ENCODE results near the gene REXO5. TPM values are rescaled to one million over a fixed set of nuclear protein-coding genes. Genes with fewer than 3 reads are reported as not detected.
A peak's percentile ranks its signal among the peaks of the same experiment; 100 is the strongest.

The REXO5 gene
- total RNA-seq, 4 donors from 2014 or later: 0.78 to 3.6 (median 1.8) TPM

DNA sequence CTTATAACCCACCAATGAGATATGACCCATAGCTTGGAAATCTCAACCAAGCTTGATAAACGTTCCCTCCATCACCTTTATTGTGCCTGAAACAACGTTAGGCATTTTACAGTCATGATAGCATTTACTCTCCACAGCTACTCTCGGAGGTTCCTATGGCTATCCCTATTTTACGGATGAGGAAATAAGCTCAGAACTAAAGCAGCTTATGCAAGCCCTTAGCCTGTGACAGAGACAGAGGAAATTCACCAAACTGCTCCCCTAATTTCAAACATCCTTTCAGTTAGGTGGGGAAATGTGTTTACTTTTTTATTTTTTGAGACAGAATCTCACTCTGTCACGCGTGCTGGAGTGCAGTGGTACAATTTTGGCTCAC lies 75.2 kb downstream of the REXO5 start:
- Histone ChIP-seq H3K27ac (no peak overlapping the region), H3K9me3 (no peaks in the 10 kb centered on the region), H3K27me3 (no peaks in the 10 kb centered on the region), H3K36me3 (no peaks in the 10 kb centered on the region), H3K4me1 (peaks cover 34 to 72% of the 10 kb centered on the region in 2 donors), H3K4me3 (replicated peaks in 1 of 3) (no peak overlapping the region)
- TF ChIP-seq POLR2A (IDR thresholded peaks at IDR 0.05) (no peak), CTCF (IDR thresholded peaks at IDR 0.05) (no peak)
- WGBS, 2 donors: 90 to 91% methylated on average over 6 of the region's 6 CpGs
- no peak for DNase-seq
- intact Hi-C loops (cut with DNase I): no loop called here

GRCh38 chr16:20883554-20884239 lies 77.4 kb downstream of the REXO5 start:
- Histone ChIP-seq H3K4me3 (replicated peaks in 1 of 3) (no peak overlapping the region), H3K4me1 (peaks cover 22 to 56% of the 10 kb centered on the region in 2 donors), H3K9me3 (no peaks in the 10 kb centered on the region), H3K36me3 (no peaks in the 10 kb centered on the region), H3K27me3 (no peaks in the 10 kb centered on the region), H3K27ac (peak overlapping the region; percentile 34 to 54 (median 46))
- WGBS, 2 donors: 72 to 74% methylated on average over 5 of the region's 5 CpGs
- TF ChIP-seq POLR2A (IDR thresholded peaks at IDR 0.05) (no peak), CTCF (IDR thresholded peaks at IDR 0.05) (no peak)
- no peak for DNase-seq
- intact Hi-C loops (cut with DNase I): no loop called here

DNA sequence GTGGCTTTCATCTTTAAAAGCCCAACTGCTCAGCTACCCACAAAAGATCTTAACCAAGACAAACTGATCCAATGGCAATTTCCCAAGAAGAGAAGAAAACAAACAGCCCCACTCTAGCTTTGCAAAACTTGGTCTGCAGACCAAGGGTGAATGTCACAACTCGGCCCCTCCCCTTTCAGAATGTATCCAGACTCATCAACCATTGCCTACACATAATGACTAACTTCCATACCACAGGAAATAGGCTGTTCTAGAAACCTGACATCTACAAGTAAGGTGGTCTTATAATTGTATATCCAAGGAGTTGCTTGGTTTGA lies 77.9 kb downstream of the REXO5 start:
- H3K4me3 ChIP-seq (replicated peaks in 1 of 3): no peak overlapping the region
- TF ChIP-seq POLR2A (IDR thresholded peaks at IDR 0.05) (no peak), CTCF (IDR thresholded peaks at IDR 0.05) (no peak)
- no peaks in the 10 kb centered on the region for H3K27me3 ChIP-seq
- intact Hi-C loops (cut with DNase I): no loop called here
- peak overlapping the region in 2 of 3 donors; percentile 46 to 54 for H3K27ac ChIP-seq
- no peaks in the 10 kb centered on the region for H3K9me3 ChIP-seq
- DNase-seq: no peak
- WGBS, 2 donors: 59 to 71% methylated on average over 1 of the region's 1 CpG
- no peaks in the 10 kb centered on the region for H3K36me3 ChIP-seq
- H3K4me1 ChIP-seq: peaks cover 17 to 51% of the 10 kb centered on the region in 2 donors

DNA sequence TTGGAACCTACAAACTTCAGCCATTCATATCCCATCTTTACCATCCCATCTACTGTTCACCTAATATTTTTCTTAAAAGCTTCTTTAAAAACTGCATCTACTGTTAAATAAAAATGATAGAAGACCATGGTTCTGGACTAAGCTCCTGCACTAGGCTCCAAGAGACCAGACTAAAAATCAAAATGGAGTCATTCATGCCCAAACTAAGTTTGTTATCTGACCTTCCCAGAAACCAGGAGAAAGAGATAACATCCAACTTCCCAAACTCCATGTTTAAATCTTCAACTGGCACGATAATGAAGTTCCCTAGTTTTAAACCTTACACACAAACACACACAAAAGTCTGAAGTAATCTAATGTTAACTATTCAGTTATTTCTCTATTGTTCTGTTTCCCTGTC lies 80.0 kb downstream of the REXO5 start:
- no peaks in the 10 kb centered on the region for H3K9me3 ChIP-seq
- no peaks in the 10 kb centered on the region for H3K36me3 ChIP-seq
- DNase-seq: no peak
- H3K4me1 ChIP-seq: peaks cover 6 to 30% of the 10 kb centered on the region in 2 donors
- 49 to 93% methylated on average over 1 of the region's 1 CpG for WGBS, 2 donors
- H3K27me3 ChIP-seq: no peaks in the 10 kb centered on the region
- TF ChIP-seq CTCF (IDR thresholded peaks at IDR 0.05) (no peak), POLR2A (IDR thresholded peaks at IDR 0.05) (no peak)
- intact Hi-C loops (cut with DNase I): no loop called here
- H3K4me3 ChIP-seq (replicated peaks in 1 of 3): no peak overlapping the region
- no peak overlapping the region for H3K27ac ChIP-seq

DNA sequence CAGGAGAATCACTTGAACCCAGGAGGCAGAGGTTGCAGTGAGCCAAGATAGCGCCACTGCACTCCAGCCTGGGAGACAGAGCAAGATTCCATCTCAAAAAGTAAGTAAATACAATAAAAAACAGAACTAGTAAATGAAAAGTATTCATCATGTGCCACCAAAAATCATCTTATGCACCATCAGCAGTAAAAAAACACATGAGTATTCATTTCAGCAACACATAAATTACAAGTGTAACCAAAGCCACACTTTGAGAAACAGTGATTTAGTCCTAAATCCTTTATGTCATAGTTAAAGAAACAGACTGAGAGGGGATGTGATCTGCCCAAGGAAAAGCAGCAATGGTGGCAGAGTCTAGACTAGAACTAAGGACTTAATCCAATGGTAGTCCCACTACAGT lies 80.9 kb downstream of the REXO5 start:
- TF ChIP-seq POLR2A (IDR thresholded peaks at IDR 0.05): no peak
- TF ChIP-seq CTCF (IDR thresholded peaks at IDR 0.05): no peak
- H3K27me3 ChIP-seq: no peaks in the 10 kb centered on the region
- DNase-seq: no peak
- H3K4me1 ChIP-seq: peaks cover 6 to 23% of the 10 kb centered on the region in 2 donors
- intact Hi-C loops (cut with DNase I): no loop called here
- no peaks in the 10 kb centered on the region for H3K9me3 ChIP-seq
- WGBS, 2 donors: 100% methylated on average over 1 of the region's 1 CpG
- no peaks in the 10 kb centered on the region for H3K36me3 ChIP-seq
- H3K27ac ChIP-seq: no peak overlapping the region
- H3K4me3 ChIP-seq (replicated peaks in 1 of 3): no peak overlapping the region
